GM23338 (cell line): Measurements from ENCODE around the gene SCAPER. TPM values are rescaled to one million over a fixed set of nuclear protein-coding genes. Genes with fewer than 3 reads are reported as not detected.

ENCODE experiments used
- ATAC-seq: fragments of 200-7000 bp; cut with Tn5 transposase; 3 replicates; pipeline ENCODE4 v1.9.1; 2020
- DNase-seq: peaks from one replicate; pipeline ENCODE4 v3.0.0-alpha.2; 2015; ENCODE audit warnings: low spot score
- H2AFZ ChIP-seq: fragments of 200-600 bp; sonication (generic); 2 replicates; pipeline ENCODE4 v1.8.0; 2016; ENCODE audit warnings: antibody characterized with exemption, mild to moderate bottlenecking, moderate library complexity
- H3F3A ChIP-seq: fragments of 200-600 bp; sonication (generic); replicated peaks from 2 replicates; pipeline ENCODE4 v1.8.0; 2017; ENCODE audit warnings: antibody characterized with exemption, mixed run types, low read depth
- H3K27ac ChIP-seq: fragments of 200-600 bp; sonication (generic); 2 replicates; pipeline ENCODE4 v1.6.1; 2016; ENCODE audit warnings: low read depth
- H3K27me3 ChIP-seq: fragments of 200-600 bp; sonication (generic); 2 replicates; pipeline ENCODE4 v1.8.0; 2016; ENCODE audit warnings: mild to moderate bottlenecking, mixed run types, moderate library complexity; ENCODE audit not compliant: insufficient read depth
- H3K36me3 ChIP-seq: fragments of 200-600 bp; sonication (generic); 2 replicates; pipeline ENCODE4 v1.8.0; 2016; ENCODE audit warnings: mild to moderate bottlenecking; ENCODE audit not compliant: insufficient read depth
- H3K4me1 ChIP-seq: fragments of 200-600 bp; sonication (generic); 2 replicates; pipeline ENCODE4 v1.8.0; 2016; ENCODE audit warnings: mild to moderate bottlenecking, moderate library complexity; ENCODE audit not compliant: insufficient read depth
- H3K4me2 ChIP-seq: fragments of 200-600 bp; sonication (generic); 2 replicates; pipeline ENCODE4 v1.7.1; 2017; ENCODE audit warnings: mixed run types
- H3K4me3 ChIP-seq: fragments of 200-600 bp; sonication (generic); 2 replicates; pipeline ENCODE4 v1.6.1; 2016; ENCODE audit warnings: mixed run types
- H3K79me2 ChIP-seq: fragments of 200-600 bp; sonication (generic); replicated peaks from 2 replicates; pipeline ENCODE4 v1.8.0; 2017; ENCODE audit warnings: mild to moderate bottlenecking; ENCODE audit not compliant: insufficient read depth
- H3K9me2 ChIP-seq: fragments of 200-600 bp; sonication (generic); 2 replicates; pipeline ENCODE4 v1.8.0; 2017; ENCODE audit not compliant: insufficient read depth
- H4K20me1 ChIP-seq: fragments of 200-600 bp; sonication (generic); replicated peaks from 2 replicates; pipeline ENCODE4 v1.8.0; 2017; ENCODE audit warnings: mild to moderate bottlenecking; ENCODE audit not compliant: insufficient read depth
- H3K27ac Mint-ChIP-seq: 2 replicates; pipeline ENCODE4 v1.8.0; 2020; ENCODE audit warnings: inconsistent platforms, mild to moderate bottlenecking, moderate library complexity, mixed read lengths
- H3K27me3 Mint-ChIP-seq: 3 replicates; pipeline ENCODE4 v1.8.0; 2022; ENCODE audit warnings: low read depth, mild to moderate bottlenecking, moderate library complexity, mixed read lengths, inconsistent platforms; ENCODE audit not compliant: insufficient read depth, poor library complexity
- H3K36me3 Mint-ChIP-seq: 3 replicates; pipeline ENCODE4 v1.8.0; 2021; ENCODE audit warnings: low read depth, mild to moderate bottlenecking, inconsistent platforms, moderate library complexity, mixed read lengths
- H3K4me1 Mint-ChIP-seq: 3 replicates; pipeline ENCODE4 v1.8.0; 2020; ENCODE audit warnings: mild to moderate bottlenecking, inconsistent platforms, mixed read lengths
- H3K4me3 Mint-ChIP-seq: 3 replicates; pipeline ENCODE4 v1.8.0; 2021; ENCODE audit warnings: moderate library complexity, mild to moderate bottlenecking, inconsistent platforms, mixed read lengths
- H3K9me3 Mint-ChIP-seq: 3 replicates; pipeline ENCODE4 v1.8.0; 2020; ENCODE audit warnings: moderate library complexity, mild to moderate bottlenecking, inconsistent platforms, mixed read lengths
- CREB1 ChIP-seq: fragments of 250-450 bp; sonication (Bioruptor Pico); IDR thresholded peaks from 2 replicates; pipeline ENCODE4 v1.5.0; 2020; ENCODE audit warnings: low read depth, mild to moderate bottlenecking, moderate library complexity
- CTCF ChIP-seq, 2 experiments: fragments of 200-600 bp in 1 of 2; sonication (generic) in 1 of 2; conservative IDR thresholded peaks; 2 replicates each; pipeline versions ENCODE4 v1.5.1 to v1.6.1; 2016 to 2017; ENCODE audit warnings: antibody characterized with exemption in 2 of 2, low read depth in 2 of 2, mild to moderate bottlenecking in 2 of 2, moderate library complexity in 1 of 2
- ETS1 ChIP-seq: IDR thresholded peaks from 2 replicates; pipeline ENCODE4 v1.6.1; 2016; ENCODE audit warnings: antibody characterized with exemption
- EZH2 ChIP-seq: fragments of 200-600 bp; sonication (generic); IDR thresholded peaks from one replicate; pipeline ENCODE4 v1.8.0; 2017; ENCODE audit warnings: antibody characterized with exemption, mild to moderate bottlenecking, low read depth; ENCODE audit not compliant: unreplicated experiment
- EZH2phosphoT487 ChIP-seq: fragments of 200-600 bp; sonication (generic); IDR thresholded peaks from one replicate; pipeline ENCODE4 v1.8.1; 2018; ENCODE audit warnings: antibody characterized with exemption; ENCODE audit not compliant: unreplicated experiment
- JUNB ChIP-seq: IDR thresholded peaks from one replicate; pipeline ENCODE4 v1.6.1; 2016; ENCODE audit warnings: antibody characterized with exemption; ENCODE audit not compliant: unreplicated experiment
- NANOG ChIP-seq: IDR thresholded peaks from 2 replicates; pipeline ENCODE4 v1.6.1; 2016; ENCODE audit warnings: antibody characterized with exemption, borderline replicate concordance
- POLR2AphosphoS5 ChIP-seq: IDR thresholded peaks from 2 replicates; pipeline ENCODE4 v1.6.1; 2016; ENCODE audit warnings: antibody characterized with exemption, low read depth
- REST ChIP-seq: IDR thresholded peaks from one replicate; pipeline ENCODE4 v1.6.1; 2018; ENCODE audit warnings: antibody characterized with exemption; ENCODE audit not compliant: unreplicated experiment
- STAT1 ChIP-seq: IDR thresholded peaks from one replicate; pipeline ENCODE4 v1.6.1; 2016; ENCODE audit warnings: antibody characterized with exemption; ENCODE audit not compliant: unreplicated experiment
- ZNF114 ChIP-seq: fragments of 250-450 bp; sonication (Bioruptor Pico); IDR thresholded peaks from 2 replicates; pipeline ENCODE4 v1.5.0; 2020; ENCODE audit warnings: mild to moderate bottlenecking, moderate library complexity
- ZNF331 ChIP-seq: fragments of 250-450 bp; sonication (Bioruptor Pico); IDR thresholded peaks from 2 replicates; pipeline ENCODE4 v1.5.0; 2020; ENCODE audit warnings: low read depth, mild to moderate bottlenecking, moderate library complexity
- polyA plus RNA-seq: library from polyadenylated mRNA; unstranded; fragments of >200 nt; fragmentation: Nextera tagmentation; extraction: Ambion mirVana; gene quantifications from 2 replicates; pipeline ENCODE4 v1.2.1, GENCODE V29; 2016
- total RNA-seq: library from RNA; depleted of rRNA; stranded (reverse); fragments of >200 nt; shearing (Covaris generic); gene quantifications from 2 replicates; pipeline ENCODE4 v1.2.3, GENCODE V29; 2014

Gene SCAPER
- total and polyA plus RNA-seq, 2 experiments from 2014 or later: 9.1 to 17.6 TPM

- TF ChIP-seq CREB1 (no peak), CTCF (conservative IDR thresholded peaks at IDR 0.05; ENCODE audit: low read depth in 2 of 2) (no peak)
Measured at GRCh38 chr15:76483752-76484151, 421.4 kb downstream of the SCAPER start (continued).

- H3K4me3 Mint-ChIP-seq: no peak overlapping the region
- Histone ChIP-seq H3K4me1 (0 out of 2 replicates have a peak, but pooled peaks cover 3% of the 10 kb centered on the region), H2AFZ (no peak overlapping the region), H3K36me3 (no peaks in the 10 kb centered on the region), H3F3A (no peaks in the 10 kb centered on the region), H4K20me1 (no peaks in the 10 kb centered on the region), H3K9me2 (no peaks in the 10 kb centered on the region), H3K27ac (no peak overlapping the region), H3K27me3 (no peaks in the 10 kb centered on the region), H3K4me2 (no peak overlapping the region), H3K4me3 (no peak overlapping the region), H3K79me2 (no peaks in the 10 kb centered on the region)
- no peaks in the 10 kb centered on the region for H3K27me3 Mint-ChIP-seq
- no peak for DNase-seq
- ATAC-seq: no peak
- no peak overlapping the region for H3K27ac Mint-ChIP-seq
- H3K4me1 Mint-ChIP-seq: peaks cover 3% of the 10 kb centered on the region; the same call in 2 of the 3 replicates
- no peak for TF ChIP-seq CTCF (conservative IDR thresholded peaks at IDR 0.05; ENCODE audit: low read depth in 2 of 2)
- TF ChIP-seq STAT1: no peak
- TF ChIP-seq POLR2AphosphoS5: no peak
- H3K9me3 Mint-ChIP-seq: no peaks in the 10 kb centered on the region
- H3K36me3 Mint-ChIP-seq: no peaks in the 10 kb centered on the region
Measured at GRCh38 chr15:76483018-76483417, 422.1 kb downstream of the SCAPER start.

GRCh38 chr15:76480267-76480666 is 424.9 kb downstream of the SCAPER start:
- Mint-ChIP-seq H3K27me3 (no peaks in the 10 kb centered on the region), H3K4me1 (peaks cover 3% of the 10 kb centered on the region; the same call in 2 of the 3 replicates), H3K27ac (no peak overlapping the region), H3K4me3 (no peak overlapping the region), H3K9me3 (no peaks in the 10 kb centered on the region), H3K36me3 (no peaks in the 10 kb centered on the region)
- Histone ChIP-seq H3K4me1 (0 out of 2 replicates have a peak, but pooled peaks cover 3% of the 10 kb centered on the region), H2AFZ (no peak overlapping the region), H4K20me1 (no peaks in the 10 kb centered on the region), H3K27me3 (no peaks in the 10 kb centered on the region), H3K36me3 (no peaks in the 10 kb centered on the region), H3K4me2 (no peak overlapping the region), H3K79me2 (no peaks in the 10 kb centered on the region), H3K4me3 (no peak overlapping the region), H3K9me2 (no peaks in the 10 kb centered on the region), H3K27ac (no peak overlapping the region), H3F3A (no peaks in the 10 kb centered on the region)
- no peak for TF ChIP-seq POLR2AphosphoS5
- no peak for TF ChIP-seq EZH2
- no peak for TF ChIP-seq ETS1
- no peak for TF ChIP-seq JUNB
- TF ChIP-seq STAT1: no peak
- no peak for TF ChIP-seq NANOG
- no peak for TF ChIP-seq CREB1
- no peak for TF ChIP-seq REST
- TF ChIP-seq EZH2phosphoT487: no peak
- no peak for TF ChIP-seq CTCF (conservative IDR thresholded peaks at IDR 0.05; ENCODE audit: low read depth in 2 of 2)
- no peak for TF ChIP-seq ZNF331 (CRISPR knock-in tag)
- no peak for TF ChIP-seq ZNF114 (CRISPR knock-in tag)
- ATAC-seq (no peak), DNase-seq (no peak)
